ENCODE measurements around the gene COL25A1. TPM values are rescaled to one million over a fixed set of nuclear protein-coding genes. Genes with fewer than 3 reads are reported as not detected.

COL25A1 gene
- total RNA-seq, 1 experiment from 2014 or later: 4.2 TPM

DNA sequence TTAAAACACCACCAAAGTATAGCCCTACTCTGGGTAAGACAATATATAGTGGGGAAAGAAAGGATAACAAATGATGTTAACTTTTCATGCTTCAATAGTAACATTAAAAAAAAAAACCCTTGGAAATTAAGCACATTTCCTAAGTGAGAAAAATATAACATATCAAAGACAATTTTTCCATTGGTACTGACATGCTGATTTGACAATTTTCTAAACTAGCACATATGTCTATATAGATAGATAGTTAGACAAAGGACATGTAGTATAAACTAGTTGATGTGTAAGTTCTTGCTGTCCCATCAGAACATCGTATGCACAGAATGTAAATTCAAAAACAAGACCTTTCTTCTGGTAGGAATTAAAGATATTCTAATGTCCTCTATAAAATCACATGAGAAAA, 492.4 kb downstream of the COL25A1 start:
- Histone ChIP-seq H4K5ac (ENCODE audit: insufficient read length, low read depth, low read length) (no peak overlapping the region), H2BK20ac (ENCODE audit: low read depth, low read length, poor library complexity, severe bottlenecking) (no peak overlapping the region), H2BK5ac (ENCODE audit: insufficient read length, low read length) (no peak overlapping the region), H3K27ac (ENCODE audit: insufficient read length, low read depth, low read length) (no peak overlapping the region), H2BK15ac (ENCODE audit: low read depth, low read length) (no peak overlapping the region), H3K18ac (ENCODE audit: insufficient read length, low read depth, low read length) (no peak overlapping the region), H4K91ac (ENCODE audit: insufficient read length, low read depth, low read length) (no peak overlapping the region), H3K23ac (ENCODE audit: insufficient read length, low read depth, low read length) (no peak overlapping the region), H2AK5ac (ENCODE audit: insufficient read length, low read length) (no peak overlapping the region), H3K4me1 (ENCODE audit: insufficient read depth, low read length) (no peaks in the 10 kb centered on the region), H3K4ac (ENCODE audit: low read depth, low read length) (no peak overlapping the region), H3K14ac (ENCODE audit: insufficient read depth, low read length) (no peak overlapping the region), H4K20me1 (ENCODE audit: control insufficient read depth, insufficient read depth, insufficient read length) (no peaks in the 10 kb centered on the region), H3K9me3 (ENCODE audit: control insufficient read depth, low read depth, low read length) (no peaks in the 10 kb centered on the region), H2BK12ac (ENCODE audit: insufficient read length, low read depth, low read length) (no peak overlapping the region), H3K9ac (ENCODE audit: extremely low read depth, insufficient read length, low read length) (no peak overlapping the region), H3K79me1 (ENCODE audit: insufficient read depth, low read depth, low read length, poor library complexity, severe bottlenecking) (no peaks in the 10 kb centered on the region), H3K79me2 (ENCODE audit: insufficient read depth, low read length) (no peaks in the 10 kb centered on the region), H3T11ph (ENCODE audit: low read length) (no peak overlapping the region), H3K56ac (ENCODE audit: insufficient read length, low read depth, low read length) (no peak overlapping the region), H4K8ac (replicated peaks; ENCODE audit: insufficient read length, low read depth, low read length) (no peak overlapping the region), H3K27me3 (ENCODE audit: insufficient read depth, low read length) (no peaks in the 10 kb centered on the region), H2AFZ (ENCODE audit: low read length) (no peak overlapping the region), H3K4me2 (ENCODE audit: insufficient read depth, insufficient read length, low read length) (no peak overlapping the region), H3K23me2 (ENCODE audit: insufficient read length, low read depth, low read length, poor library complexity, severe bottlenecking) (no peaks in the 10 kb centered on the region), H2BK120ac (ENCODE audit: low read depth, low read length, poor library complexity, severe bottlenecking) (no peak overlapping the region)
- TF ChIP-seq CTCF (conservative IDR thresholded peaks at IDR 0.05): no peak
- Mint-ChIP-seq H3K4me1 (peaks cover 4 to 5% of the 10 kb centered on the region in 2 experiments; a peak in 2 of 4 replicates), H3K9me3 (no peaks in the 10 kb centered on the region), H3K4me3 (no peak overlapping the region), H3K27me3 (ENCODE audit: low read depth) (no peaks in the 10 kb centered on the region), H3K36me3 (ENCODE audit: insufficient read depth in 1 of 3, low read depth in 3 of 3) (no peaks in the 10 kb centered on the region), H3K27ac (no peak overlapping the region)
- DNase-seq: no peak
- WGBS (ENCODE audit: extremely low coverage, insufficient read length, low lambda C conversion rate): no CpG with 5 or more reads among the region's 1 CpG
